Testis (tissue), 3 donors: Measurements from ENCODE around the gene VTCN1. TPM values are rescaled to one million over a fixed set of nuclear protein-coding genes. Genes with fewer than 3 reads are reported as not detected.

Source experiments
- DNase-seq: peaks from one replicate; pipeline ENCODE4 v3.0.0-alpha.2; 2019
- H3K27ac ChIP-seq, 2 donors: fragments of 200-600 bp; sonication (generic); one replicate each; pipeline ENCODE4 v1.5.1; 2019
- H3K27me3 ChIP-seq: fragments of 200-600 bp; sonication (generic); one replicate; pipeline ENCODE4 v1.5.1; 2019
- H3K36me3 ChIP-seq: fragments of 200-600 bp; sonication (generic); one replicate; pipeline ENCODE4 v1.5.1; 2017; ENCODE audit warnings: low read depth; ENCODE audit errors: missing control alignments
- H3K4me1 ChIP-seq: fragments of 200-600 bp; sonication (generic); one replicate; pipeline ENCODE4 v1.5.1; 2019
- H3K4me3 ChIP-seq, 2 donors: fragments of 200-600 bp; sonication (generic); one replicate each; pipeline ENCODE4 v1.5.1; 2017 to 2019
- H3K9me3 ChIP-seq: fragments of 200-600 bp; sonication (generic); one replicate; pipeline ENCODE4 v1.5.1; 2017
- CTCF ChIP-seq, 3 experiments: fragments of 450-650 bp in 2 of 3; fragments of 200-600 bp in 1 of 3; sonication (generic) in 1 of 3; IDR thresholded peaks; one replicate each; pipeline ENCODE4 v1.5.1; 2016 to 2019; ENCODE audit warnings: antibody characterized with exemption in 3 of 3, mild to moderate bottlenecking in 2 of 3, moderate library complexity in 1 of 3
- POLR2A ChIP-seq: fragments of 450-650 bp; IDR thresholded peaks from one replicate; pipeline ENCODE4 v1.6.1; 2017; ENCODE audit warnings: antibody characterized with exemption, mild to moderate bottlenecking, moderate library complexity
- WGBS, 2 donors: methylation state at CpG; one replicate each; pipeline ENCODE4 v1.1.5; 2018; 5-methylcytosine and 5-hydroxymethylcytosine counted together
- intact Hi-C: fragments of 100-400 bp; cut with DNase I; formaldehyde crosslinking; loops from one replicate; pipeline ENCODE4 v1.15.1; 2023; ENCODE audit warnings: low total_unique reads
- polyA plus RNA-seq: library from polyadenylated mRNA; stranded (reverse); fragments of 350-450 nt; fragmentation: Illumina TruSeq; extraction: RNeasy Lipid Tissue Mini Kit (QIAGEN cat#74804); gene quantifications from one replicate; pipeline ENCODE4 v1.2.3, GENCODE V29; 2014; ENCODE audit warnings: low read depth, low replicate concordance; ENCODE audit not compliant: insufficient read depth
- total RNA-seq, 2 donors: library from RNA; depleted of rRNA; stranded (reverse); fragments of >200 nt; gene quantifications; one replicate each; pipeline ENCODE4 v1.2.3, GENCODE V29; 2016

The VTCN1 gene
- total and polyA plus RNA-seq, 3 donors from 2014 or later, result 1.3 to 2.6 (median 1.9) TPM

DNA sequence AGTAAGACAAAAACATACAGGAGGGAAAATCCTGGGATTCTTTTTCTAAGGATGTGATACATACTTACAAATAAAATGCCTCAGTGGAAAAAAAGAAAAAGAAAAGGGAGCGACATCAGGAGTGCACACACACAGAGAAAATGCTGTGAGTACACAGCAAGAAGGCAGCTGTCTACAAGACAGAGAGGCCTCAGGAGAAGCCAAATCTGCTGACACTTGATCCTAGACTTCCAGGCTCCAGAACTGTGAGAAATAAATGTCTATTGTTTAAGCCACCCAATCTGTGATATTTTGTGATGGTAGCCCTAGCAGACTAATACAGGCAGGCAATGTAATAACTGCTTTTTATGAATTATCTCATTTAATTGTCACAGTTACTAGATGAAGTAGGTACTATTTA lies 72.2 kb downstream of the VTCN1 start:
- H3K4me3 ChIP-seq, result no peak overlapping the region
- no peak overlapping the region for H3K27ac ChIP-seq
- H3K4me1 ChIP-seq, result no peaks in the 10 kb centered on the region
- WGBS, 2 donors, result 70 to 75% methylated on average over 1 of the region's 1 CpG
- no peaks in the 10 kb centered on the region for H3K36me3 ChIP-seq
- TF ChIP-seq POLR2A, result no peak
- no peak for TF ChIP-seq CTCF (IDR thresholded peaks at IDR 0.05)
- intact Hi-C loops, result no loop called here
- DNase-seq, result no peak
- H3K27me3 ChIP-seq, result no peaks in the 10 kb centered on the region
- no peaks in the 10 kb centered on the region for H3K9me3 ChIP-seq

DNA sequence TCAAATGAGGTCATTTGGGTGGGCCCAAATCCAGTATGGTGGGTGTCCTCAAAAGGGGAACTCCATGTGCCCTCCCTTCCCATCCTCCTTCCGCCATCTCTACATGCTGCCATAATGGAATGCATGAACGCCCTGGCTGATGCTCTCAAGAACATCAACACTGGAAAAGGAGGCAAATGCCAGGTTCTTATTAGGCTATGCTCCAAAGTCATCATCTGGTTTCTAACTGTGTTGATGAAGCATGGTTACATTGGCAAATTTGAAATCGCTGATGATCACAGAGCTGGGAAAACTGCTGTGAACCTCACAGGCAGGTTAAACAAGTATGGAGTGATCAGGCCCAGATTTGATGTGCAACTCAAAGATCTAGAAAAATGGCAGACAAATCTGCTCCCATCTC lies 72.6 kb downstream of the VTCN1 start:
- no peak for TF ChIP-seq CTCF (IDR thresholded peaks at IDR 0.05)
- TF ChIP-seq POLR2A, result no peak
- H3K4me1 ChIP-seq, result no peaks in the 10 kb centered on the region
- no peak for DNase-seq
- intact Hi-C loops, result no loop called here
- H3K27ac ChIP-seq, result no peak overlapping the region
- H3K27me3 ChIP-seq, result no peaks in the 10 kb centered on the region
- no peaks in the 10 kb centered on the region for H3K36me3 ChIP-seq
- H3K9me3 ChIP-seq, result no peaks in the 10 kb centered on the region
- H3K4me3 ChIP-seq, result no peak overlapping the region
- 90% methylated on average over 3 of the region's 3 CpGs for WGBS, 2 donors

- WGBS, 2 donors, result 77 to 83% methylated on average over 2 to 3 of the region's 3 CpGs
Observed at GRCh38 chr1:117137281-117137855, 73.4 kb downstream of the VTCN1 start.

GRCh38 chr1:117136749-117137148 lies 74.0 kb downstream of the VTCN1 start:
- TF ChIP-seq CTCF (IDR thresholded peaks at IDR 0.05) (no peak), POLR2A (no peak)
- H3K4me3 ChIP-seq, result no peak overlapping the region
- H3K27ac ChIP-seq, result no peak overlapping the region
- no peaks in the 10 kb centered on the region for H3K4me1 ChIP-seq
- 44 to 75% methylated on average over 2 of the region's 2 CpGs for WGBS, 2 donors
- no peak for DNase-seq
- no peaks in the 10 kb centered on the region for H3K27me3 ChIP-seq
- H3K36me3 ChIP-seq, result no peaks in the 10 kb centered on the region
- H3K9me3 ChIP-seq, result no peaks in the 10 kb centered on the region
- intact Hi-C loops, result no loop called here

More at GRCh38 chr1:117137281-117137855, 73.4 kb downstream of the VTCN1 start:
- no peak overlapping the region for H3K27ac ChIP-seq
- H3K9me3 ChIP-seq, result no peaks in the 10 kb centered on the region
- H3K4me3 ChIP-seq, result no peak overlapping the region
- no peak for DNase-seq
- no peak for TF ChIP-seq POLR2A
- TF ChIP-seq CTCF (IDR thresholded peaks at IDR 0.05), result no peak
- H3K4me1 ChIP-seq, result no peaks in the 10 kb centered on the region
- intact Hi-C loops, result no loop called here
- H3K27me3 ChIP-seq, result no peaks in the 10 kb centered on the region
- H3K36me3 ChIP-seq, result no peaks in the 10 kb centered on the region

- no peaks in the 10 kb centered on the region for H3K4me1 ChIP-seq
- H3K4me3 ChIP-seq, result no peak overlapping the region
- 95% methylated on average over 2 of the region's 2 CpGs for WGBS, 2 donors
- H3K36me3 ChIP-seq, result no peaks in the 10 kb centered on the region
- intact Hi-C loops, result no loop called here
- no peak for TF ChIP-seq POLR2A
- TF ChIP-seq CTCF (IDR thresholded peaks at IDR 0.05), result no peak
- no peak overlapping the region for H3K27ac ChIP-seq
- no peaks in the 10 kb centered on the region for H3K27me3 ChIP-seq
- no peak for DNase-seq
- H3K9me3 ChIP-seq, result no peaks in the 10 kb centered on the region
Observed at GRCh38 chr1:117135329-117135728, 75.4 kb downstream of the VTCN1 start.
